ENCODE measurements around the gene ZBTB8OS. TPM values are rescaled to one million over a fixed set of nuclear protein-coding genes. Genes with fewer than 3 reads are reported as not detected.

The ZBTB8OS gene
- total and polyA plus RNA-seq, 9 of the 15 experiments (the other 6 are each of a cell fraction or from before 2014, with no cell fraction given), result 54.8 to 230 (median 107) TPM

DNA sequence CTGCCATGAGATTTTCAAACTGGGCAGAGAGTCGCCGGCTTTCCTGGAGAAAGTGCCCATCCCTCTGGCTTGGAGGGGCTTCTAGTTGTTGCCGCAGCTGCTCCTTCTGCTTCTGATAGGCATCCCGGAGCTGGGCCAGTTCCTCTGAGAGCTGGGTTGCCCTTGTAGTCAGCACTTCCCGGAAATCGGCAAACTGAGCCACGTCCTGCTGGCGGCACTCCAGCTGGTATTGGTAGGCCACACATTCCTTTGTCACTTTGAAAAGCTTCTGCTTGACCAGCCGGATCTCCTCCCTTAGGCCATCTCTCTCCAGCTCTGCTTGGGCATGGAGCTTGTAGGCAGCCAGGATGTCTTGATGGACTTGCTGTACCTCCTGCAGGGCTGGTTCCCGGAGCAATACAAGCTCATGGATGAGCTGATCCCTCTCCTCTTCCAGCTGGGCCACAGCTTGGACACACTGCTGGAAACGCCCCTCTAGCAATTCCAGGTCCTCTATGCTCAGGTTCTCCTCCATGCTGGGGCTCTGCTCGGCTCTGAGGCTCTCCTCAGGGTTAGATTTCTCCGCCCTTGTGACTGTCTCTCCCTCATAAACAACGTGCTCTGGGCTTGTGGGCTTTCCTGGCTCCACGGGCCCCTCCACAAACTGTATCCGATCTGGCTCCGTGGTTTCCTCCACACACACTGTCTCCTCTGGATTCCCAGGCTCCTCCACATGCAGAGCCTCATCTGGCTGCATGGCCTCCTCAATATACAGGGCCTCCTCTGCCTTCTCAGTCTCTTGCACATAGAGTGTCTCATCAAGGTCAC is 45.0 kb upstream of the ZBTB8OS start (continued):
- TF ChIP-seq ETV6 (IDR thresholded peaks at IDR 0.05; ENCODE audit: borderline replicate concordance in 1 of 2, low read depth in 2 of 2, low read length in 1 of 2), result no peak; a peak in 1 of 4 replicates
- no peak for TF ChIP-seq ETV6 (CRISPR knock-in tag; IDR thresholded peaks at IDR 0.05; ENCODE audit: borderline replicate concordance)
- TF ChIP-seq DPF2 (IDR thresholded peaks at IDR 0.05), result no peak
- TF ChIP-seq POLR2H (tag; IDR thresholded peaks at IDR 0.05; ENCODE audit: low read depth), result no peak
- TF ChIP-seq TEAD4 (IDR thresholded peaks at IDR 0.05; ENCODE audit: low read length), result peak; percentile 49; the same call in 1 of the 2 replicates
- TF ChIP-seq TEAD4 (CRISPR knock-in tag; IDR thresholded peaks at IDR 0.05; ENCODE audit: borderline replicate concordance), result no peak
- TF ChIP-seq, protein P1, sequence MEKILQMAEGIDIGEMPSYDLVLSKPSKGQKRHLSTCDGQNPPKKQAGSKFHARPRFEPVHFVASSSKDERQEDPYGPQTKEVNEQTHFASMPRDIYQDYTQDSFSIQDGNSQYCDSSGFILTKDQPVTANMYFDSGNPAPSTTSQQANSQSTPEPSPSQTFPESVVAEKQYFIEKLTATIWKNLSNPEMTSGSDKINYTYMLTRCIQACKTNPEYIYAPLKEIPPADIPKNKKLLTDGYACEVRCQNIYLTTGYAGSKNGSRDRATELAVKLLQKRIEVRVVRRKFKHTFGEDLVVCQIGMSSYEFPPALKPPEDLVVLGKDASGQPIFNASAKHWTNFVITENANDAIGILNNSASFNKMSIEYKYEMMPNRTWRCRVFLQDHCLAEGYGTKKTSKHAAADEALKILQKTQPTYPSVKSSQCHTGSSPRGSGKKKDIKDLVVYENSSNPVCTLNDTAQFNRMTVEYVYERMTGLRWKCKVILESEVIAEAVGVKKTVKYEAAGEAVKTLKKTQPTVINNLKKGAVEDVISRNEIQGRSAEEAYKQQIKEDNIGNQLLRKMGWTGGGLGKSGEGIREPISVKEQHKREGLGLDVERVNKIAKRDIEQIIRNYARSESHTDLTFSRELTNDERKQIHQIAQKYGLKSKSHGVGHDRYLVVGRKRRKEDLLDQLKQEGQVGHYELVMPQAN (IDR thresholded peaks at IDR 0.05; ENCODE audit: borderline replicate concordance), result no peak
- TF ChIP-seq GTF2E2 (tag; IDR thresholded peaks at IDR 0.05), result peak; percentile 41; the same call in 1 of the 2 replicates
- TF ChIP-seq, protein P2, sequence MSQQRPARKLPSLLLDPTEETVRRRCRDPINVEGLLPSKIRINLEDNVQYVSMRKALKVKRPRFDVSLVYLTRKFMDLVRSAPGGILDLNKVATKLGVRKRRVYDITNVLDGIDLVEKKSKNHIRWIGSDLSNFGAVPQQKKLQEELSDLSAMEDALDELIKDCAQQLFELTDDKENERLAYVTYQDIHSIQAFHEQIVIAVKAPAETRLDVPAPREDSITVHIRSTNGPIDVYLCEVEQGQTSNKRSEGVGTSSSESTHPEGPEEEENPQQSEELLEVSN (IDR thresholded peaks at IDR 0.05; ENCODE audit: borderline replicate concordance in 1 of 2, extremely low read depth in 1 of 2, insufficient read depth in 1 of 2, insufficient read length in 1 of 2, low read depth in 1 of 2, low read length in 1 of 2, poor library complexity in 1 of 2, severe bottlenecking in 1 of 2), result no peak
- no peak for TF ChIP-seq CBX3 (IDR thresholded peaks at IDR 0.05; ENCODE audit: borderline replicate concordance in 1 of 2, low read length in 2 of 2)
- TF ChIP-seq ZBTB33 (CRISPR knock-in tag; IDR thresholded peaks at IDR 0.05), result no peak
- TF ChIP-seq KAT2B (IDR thresholded peaks at IDR 0.05; ENCODE audit: low read depth, low read length), result no peak
- TF ChIP-seq, protein P3, sequence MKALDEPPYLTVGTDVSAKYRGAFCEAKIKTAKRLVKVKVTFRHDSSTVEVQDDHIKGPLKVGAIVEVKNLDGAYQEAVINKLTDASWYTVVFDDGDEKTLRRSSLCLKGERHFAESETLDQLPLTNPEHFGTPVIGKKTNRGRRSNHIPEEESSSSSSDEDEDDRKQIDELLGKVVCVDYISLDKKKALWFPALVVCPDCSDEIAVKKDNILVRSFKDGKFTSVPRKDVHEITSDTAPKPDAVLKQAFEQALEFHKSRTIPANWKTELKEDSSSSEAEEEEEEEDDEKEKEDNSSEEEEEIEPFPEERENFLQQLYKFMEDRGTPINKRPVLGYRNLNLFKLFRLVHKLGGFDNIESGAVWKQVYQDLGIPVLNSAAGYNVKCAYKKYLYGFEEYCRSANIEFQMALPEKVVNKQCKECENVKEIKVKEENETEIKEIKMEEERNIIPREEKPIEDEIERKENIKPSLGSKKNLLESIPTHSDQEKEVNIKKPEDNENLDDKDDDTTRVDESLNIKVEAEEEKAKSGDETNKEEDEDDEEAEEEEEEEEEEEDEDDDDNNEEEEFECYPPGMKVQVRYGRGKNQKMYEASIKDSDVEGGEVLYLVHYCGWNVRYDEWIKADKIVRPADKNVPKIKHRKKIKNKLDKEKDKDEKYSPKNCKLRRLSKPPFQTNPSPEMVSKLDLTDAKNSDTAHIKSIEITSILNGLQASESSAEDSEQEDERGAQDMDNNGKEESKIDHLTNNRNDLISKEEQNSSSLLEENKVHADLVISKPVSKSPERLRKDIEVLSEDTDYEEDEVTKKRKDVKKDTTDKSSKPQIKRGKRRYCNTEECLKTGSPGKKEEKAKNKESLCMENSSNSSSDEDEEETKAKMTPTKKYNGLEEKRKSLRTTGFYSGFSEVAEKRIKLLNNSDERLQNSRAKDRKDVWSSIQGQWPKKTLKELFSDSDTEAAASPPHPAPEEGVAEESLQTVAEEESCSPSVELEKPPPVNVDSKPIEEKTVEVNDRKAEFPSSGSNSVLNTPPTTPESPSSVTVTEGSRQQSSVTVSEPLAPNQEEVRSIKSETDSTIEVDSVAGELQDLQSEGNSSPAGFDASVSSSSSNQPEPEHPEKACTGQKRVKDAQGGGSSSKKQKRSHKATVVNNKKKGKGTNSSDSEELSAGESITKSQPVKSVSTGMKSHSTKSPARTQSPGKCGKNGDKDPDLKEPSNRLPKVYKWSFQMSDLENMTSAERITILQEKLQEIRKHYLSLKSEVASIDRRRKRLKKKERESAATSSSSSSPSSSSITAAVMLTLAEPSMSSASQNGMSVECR (CRISPR knock-in tag; IDR thresholded peaks at IDR 0.05), result no peak
- TF ChIP-seq, protein P4, sequence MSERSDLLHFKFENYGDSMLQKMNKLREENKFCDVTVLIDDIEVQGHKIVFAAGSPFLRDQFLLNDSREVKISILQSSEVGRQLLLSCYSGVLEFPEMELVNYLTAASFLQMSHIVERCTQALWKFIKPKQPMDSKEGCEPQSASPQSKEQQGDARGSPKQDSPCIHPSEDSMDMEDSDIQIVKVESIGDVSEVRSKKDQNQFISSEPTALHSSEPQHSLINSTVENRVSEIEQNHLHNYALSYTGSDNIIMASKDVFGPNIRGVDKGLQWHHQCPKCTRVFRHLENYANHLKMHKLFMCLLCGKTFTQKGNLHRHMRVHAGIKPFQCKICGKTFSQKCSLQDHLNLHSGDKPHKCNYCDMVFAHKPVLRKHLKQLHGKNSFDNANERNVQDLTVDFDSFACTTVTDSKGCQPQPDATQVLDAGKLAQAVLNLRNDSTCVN (CRISPR knock-in tag; IDR thresholded peaks at IDR 0.05), result no peak
- TF ChIP-seq MECOM (CRISPR knock-in tag; IDR thresholded peaks at IDR 0.05), result no peak
